Left cardiac atrium (tissue), 4 donors: Measurements from ENCODE around the gene LGALS7. TPM values are rescaled to one million over a fixed set of nuclear protein-coding genes. Genes with fewer than 3 reads are reported as not detected.
"Not testable (repeated sequence)": the region's sequence is repeated elsewhere in the genome, so short reads cannot be mapped to it uniquely, and the experiment has no call there.

Experiments
- ATAC-seq, 2 donors: fragments of 200-7000 bp; cut with Tn5 transposase; one replicate each; pipeline ENCODE4 v1.9.1; 2020; ENCODE audit warnings: mild to moderate bottlenecking in 2 of 2, moderate library complexity in 2 of 2
- DNase-seq: peaks from one replicate; pipeline ENCODE4 v3.0.0-alpha.2; 2020
- intact Hi-C, 2 donors: fragments of 100-400 bp; cut with DNase I; formaldehyde crosslinking; loops; one replicate each; pipeline versions ENCODE4 v1.14.1 to v1.15.1; 2022 to 2023
- total RNA-seq, 2 donors: library from RNA; stranded (reverse); fragmentation: NEBNext Ultra II Directional; extraction: Animal tissue kit (Norgen Biotek cat#: 25700); gene quantifications; one replicate each; pipeline ENCODE4 v1.2.1, GENCODE V29; 2021
- donor health status: DM: no; HTN: yes; CAD: no.
- donor health status: DM: no; HTN: yes; CAD: no; lungs with severe emphysema.
- donor health status: DM: yes; HTN: yes; CAD: no.
- donor health status: Dilated cardiomyopathy.

Gene LGALS7
- total RNA-seq, 2 donors from 2014 or later: not detected

- intact Hi-C loops: not testable (repeated sequence)
Observed at GRCh38 chr19:38782212-38782611, 8.9 kb upstream of the LGALS7 start.

DNA sequence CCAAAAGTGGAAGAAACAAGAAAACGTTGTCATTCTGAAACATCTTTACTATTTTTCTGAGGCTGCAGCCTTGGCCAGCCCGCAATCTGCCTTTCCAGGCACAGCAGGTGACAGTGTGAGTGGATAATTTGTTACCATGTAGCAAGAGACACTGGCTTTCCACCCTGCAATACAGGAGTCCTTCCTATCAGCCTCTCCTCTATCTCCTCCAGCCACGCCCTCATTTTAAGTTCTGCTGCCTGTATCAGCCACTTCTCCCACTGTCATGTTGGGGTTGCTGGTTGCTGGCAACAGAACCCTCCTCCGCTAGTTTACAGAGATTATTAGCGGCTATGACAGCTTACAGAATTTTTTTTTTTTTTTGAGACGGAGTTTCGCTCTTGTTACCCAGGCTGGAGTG, 7.7 kb upstream of the LGALS7 start:
- intact Hi-C loops: no loop called here
- ATAC-seq: peak; percentile 30 to 80
- DNase-seq: no peak

More at GRCh38 chr19:38782212-38782611, 8.9 kb upstream of the LGALS7 start:
- DNase-seq, ATAC-seq: not testable (repeated sequence)

GRCh38 chr19:38780443-38780842, 7.1 kb upstream of the LGALS7 start:
- intact Hi-C loops: no loop called here
- no peak for ATAC-seq
- DNase-seq: no peak

DNA sequence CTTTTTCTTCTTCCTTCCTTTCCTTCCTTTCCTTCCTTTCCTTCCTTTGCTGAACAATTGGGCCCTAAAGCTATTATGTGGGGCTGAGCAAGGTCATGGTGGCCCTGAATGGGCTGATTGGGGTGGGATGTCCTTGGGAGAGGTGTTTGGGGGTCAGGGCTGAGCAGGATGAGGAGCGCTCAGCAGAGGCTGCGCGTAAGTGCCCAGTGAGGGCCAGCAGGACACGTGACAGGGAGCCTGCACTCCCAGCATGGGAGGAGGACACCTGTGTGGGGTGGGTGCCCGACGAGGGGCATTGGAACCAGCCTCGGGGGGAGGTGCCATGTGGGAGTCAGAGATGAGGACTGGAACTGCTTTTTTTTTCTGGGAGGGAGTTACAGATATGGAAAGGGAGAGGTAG, 5.4 kb upstream of the LGALS7 start:
- intact Hi-C loops: no loop called here
- DNase-seq: no peak
- ATAC-seq: no peak

DNA sequence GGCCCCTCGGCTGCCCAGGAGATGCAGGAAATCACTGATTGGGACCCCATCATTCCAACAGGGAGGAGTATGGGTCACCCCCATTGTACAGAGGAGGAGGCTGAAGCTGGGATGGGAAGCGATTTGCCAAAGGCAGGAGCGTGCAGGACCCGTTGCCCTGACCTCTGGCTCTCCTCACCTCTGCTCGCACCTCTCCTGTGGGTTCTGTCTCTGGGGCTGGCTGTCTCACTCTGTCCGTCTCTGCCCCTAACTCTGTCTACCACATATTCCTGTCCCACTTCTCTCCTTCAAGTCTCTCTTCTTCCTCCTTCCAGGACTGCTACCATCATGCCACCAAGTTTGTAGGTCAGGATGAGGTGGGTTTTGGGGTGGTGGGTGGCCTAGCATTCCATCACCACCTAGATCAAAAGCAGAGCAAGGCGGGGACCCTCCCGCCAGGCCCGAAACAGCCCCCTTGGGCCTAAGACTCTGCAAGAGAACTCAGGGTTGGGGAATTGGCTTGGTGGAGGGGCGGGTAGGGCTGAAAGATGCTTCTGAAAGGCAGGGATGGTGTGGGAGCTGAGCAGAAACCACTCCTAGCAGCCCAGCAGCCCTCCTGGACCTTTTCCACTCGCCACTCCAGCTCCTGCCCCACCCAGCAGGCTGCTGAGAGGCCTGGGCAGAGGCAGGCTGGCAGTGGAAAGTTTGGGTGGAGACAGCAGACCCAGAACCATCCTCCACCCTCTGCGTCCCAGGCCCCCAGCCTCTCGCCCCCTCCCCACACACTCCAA, 1.0 kb upstream of the LGALS7 start:
- DNase-seq: no peak
- intact Hi-C loops: no loop called here

DNA sequence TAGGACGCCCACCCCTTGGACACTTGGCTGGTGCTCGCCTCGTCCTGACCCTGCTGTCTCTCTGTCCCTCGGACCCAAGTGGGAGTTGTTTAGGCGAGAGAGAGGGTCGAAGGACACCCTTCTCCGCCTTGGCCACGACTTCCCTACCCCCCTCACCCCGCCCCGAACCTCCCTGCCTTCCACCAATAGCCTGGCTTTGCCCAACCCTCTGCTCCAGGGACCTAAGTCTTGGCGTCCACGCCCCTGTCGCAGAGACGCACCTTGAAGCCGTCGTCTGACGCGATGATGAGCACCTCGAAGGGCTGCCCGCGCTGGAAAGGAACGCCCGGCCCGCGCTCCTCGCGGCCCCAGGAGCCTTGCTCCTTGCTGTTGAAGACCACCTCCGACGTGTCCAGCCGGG, 1.7 kb downstream of the LGALS7 start:
- ATAC-seq: peak in 1 of 2 donors; percentile 1
- intact Hi-C loops: not testable (repeated sequence)

More for the DNA sequence above, 1.0 kb upstream of the LGALS7 start:
- ATAC-seq: no peak

DNA sequence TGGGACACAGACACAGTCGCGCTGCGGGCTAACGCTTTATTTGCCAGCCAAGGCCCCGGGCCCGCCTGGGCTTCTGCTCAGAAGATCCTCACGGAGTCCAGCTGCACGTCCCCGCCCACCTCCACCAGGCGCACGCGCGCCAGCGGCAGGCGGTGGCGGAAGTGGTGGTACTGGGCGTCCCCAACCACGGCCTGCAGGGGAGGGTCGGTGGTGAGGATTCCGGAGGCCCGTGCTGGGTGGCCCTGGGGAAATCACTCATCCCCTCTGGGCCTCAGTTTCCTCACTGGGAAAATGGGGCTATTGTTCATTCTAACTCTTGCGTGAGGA, 2.4 kb downstream of the LGALS7 start:
- DNase-seq, intact Hi-C loops: not testable (repeated sequence)
- ATAC-seq: peak; percentile 92 to 95

More for the DNA sequence above, 1.7 kb downstream of the LGALS7 start:
- DNase-seq: not testable (repeated sequence)

DNA sequence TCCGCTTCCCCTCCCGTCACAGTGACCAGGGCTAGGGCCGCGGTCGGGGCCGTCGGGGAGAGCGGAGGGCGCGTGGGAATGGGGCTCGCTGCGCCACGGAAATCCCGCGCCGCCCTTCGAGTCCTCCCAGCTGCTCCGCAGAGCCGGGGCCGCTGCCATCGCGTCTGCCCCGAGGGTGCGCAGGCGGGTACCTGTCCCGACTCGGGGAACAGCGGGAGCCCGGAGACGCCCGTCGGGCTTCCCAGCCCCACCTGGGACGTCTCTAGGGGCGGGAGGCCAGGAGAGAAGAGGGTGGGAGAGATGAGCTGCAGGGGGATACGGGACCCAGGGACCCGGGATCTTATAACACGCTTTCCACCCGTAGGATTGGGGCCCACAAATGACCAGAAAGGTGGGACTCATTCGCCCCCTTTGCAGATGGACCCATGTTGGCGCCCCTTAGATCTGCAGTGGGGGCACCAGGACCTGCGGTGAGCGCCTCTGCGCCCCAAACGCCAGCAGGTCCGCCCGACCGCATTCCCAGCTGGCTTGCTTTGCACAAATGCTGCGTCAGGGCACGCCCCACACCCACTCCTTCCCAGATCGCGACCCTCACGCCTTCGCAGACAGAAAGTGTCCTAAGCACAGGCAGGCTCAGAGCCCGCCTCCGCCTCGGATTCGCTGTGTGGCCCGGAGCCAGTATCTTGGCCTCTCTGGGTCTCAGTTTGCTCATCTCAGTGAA, 2.9 kb downstream of the LGALS7 start:
- ATAC-seq: peak; percentile 16 to 50
- DNase-seq, intact Hi-C loops: not testable (repeated sequence)

DNA sequence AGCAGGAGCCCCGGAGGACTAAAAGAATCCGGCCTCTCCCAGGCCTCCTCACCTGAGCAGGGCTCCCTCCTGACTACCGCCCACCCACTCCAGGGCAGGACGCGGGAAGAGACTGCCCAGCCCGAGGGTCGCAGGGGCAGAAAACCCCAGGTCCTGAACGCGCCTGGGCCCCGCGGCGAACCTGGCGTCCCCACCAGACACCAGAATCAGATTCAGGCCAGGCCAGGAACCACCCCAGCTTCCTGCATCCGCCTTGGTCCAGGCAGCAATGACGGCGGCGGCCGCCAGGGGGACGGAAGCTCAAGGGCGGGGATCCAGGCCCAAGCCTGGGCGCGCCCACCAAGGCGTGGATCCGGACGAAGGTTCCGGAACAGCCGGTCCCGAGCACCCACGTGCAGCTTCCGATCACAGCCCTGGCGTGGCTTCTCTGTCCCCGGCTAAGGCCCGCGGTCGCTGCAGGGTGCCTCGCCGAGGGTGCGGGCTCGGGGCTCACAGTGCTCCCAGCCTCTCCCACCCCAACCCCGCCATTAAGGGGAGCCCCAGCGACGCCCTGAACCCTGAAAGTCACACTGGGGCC, 3.6 kb downstream of the LGALS7 start:
- intact Hi-C loops: no loop called here
- DNase-seq (peak; percentile 95), ATAC-seq (peak; percentile 87 to 91)

DNA sequence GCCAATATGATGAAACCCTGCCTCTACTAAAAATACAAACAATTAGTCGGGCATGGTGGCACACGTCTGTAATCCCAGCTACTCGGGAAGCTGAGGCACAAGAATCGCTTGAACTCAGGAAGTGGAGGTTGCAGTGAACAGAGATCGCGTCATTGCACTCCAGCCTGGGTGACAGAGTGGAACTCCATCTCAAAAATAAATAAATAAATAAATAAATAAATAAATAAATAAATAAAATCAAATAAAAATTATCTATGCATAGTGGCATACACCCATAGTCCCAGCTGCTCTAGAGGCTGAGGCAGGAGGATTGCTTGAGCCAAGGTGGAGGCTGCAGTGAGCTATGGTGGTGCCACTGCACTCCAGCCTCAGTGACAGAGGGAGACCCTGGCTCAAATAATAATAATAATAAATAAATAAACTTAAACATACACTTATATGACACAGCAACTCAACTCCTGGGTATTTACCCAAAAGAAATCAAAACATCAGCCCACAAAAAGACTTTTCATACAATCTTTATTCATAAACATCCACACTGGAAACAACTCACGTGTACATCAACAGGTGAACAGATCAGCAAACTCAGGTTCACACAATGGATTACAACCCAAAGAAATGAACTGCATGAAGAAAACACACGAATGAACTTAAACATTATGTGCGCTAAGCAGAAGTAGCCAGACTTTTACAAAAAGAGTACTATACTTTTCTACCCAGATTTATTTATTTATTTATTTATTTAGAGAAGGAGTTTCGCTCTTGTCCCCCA, 6.9 kb downstream of the LGALS7 start:
- no peak for DNase-seq
- ATAC-seq: no peak
- intact Hi-C loops: no loop called here

DNA sequence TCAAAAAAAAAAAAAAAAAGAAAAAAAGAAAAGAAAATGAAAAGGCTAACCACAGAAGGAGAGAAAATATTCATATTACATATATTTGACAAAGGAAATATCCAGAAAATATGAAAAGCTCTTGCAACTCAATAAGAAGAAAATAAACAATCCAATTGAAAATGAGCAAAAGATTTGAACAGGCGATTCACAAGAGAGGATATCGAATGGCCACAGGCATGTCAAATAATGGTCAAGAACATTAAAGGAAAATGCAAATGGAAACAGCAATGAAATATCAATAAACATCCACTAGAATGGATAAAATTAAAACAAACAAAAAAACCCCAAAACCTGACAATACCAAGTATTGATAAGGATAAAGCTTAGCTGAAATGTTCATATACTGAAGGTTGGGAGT, 8.1 kb downstream of the LGALS7 start:
- intact Hi-C loops: no loop called here
- ATAC-seq (no peak), DNase-seq (no peak)

GRCh38 chr19:38763795-38764220, 9.5 kb downstream of the LGALS7 start:
- no peak for ATAC-seq
- intact Hi-C loops: no loop called here
- DNase-seq: no peak

- intact Hi-C loops, DNase-seq, ATAC-seq: not testable (repeated sequence)
Observed at GRCh38 chr19:38761884-38762389, 11.4 kb downstream of the LGALS7 start.

DNA sequence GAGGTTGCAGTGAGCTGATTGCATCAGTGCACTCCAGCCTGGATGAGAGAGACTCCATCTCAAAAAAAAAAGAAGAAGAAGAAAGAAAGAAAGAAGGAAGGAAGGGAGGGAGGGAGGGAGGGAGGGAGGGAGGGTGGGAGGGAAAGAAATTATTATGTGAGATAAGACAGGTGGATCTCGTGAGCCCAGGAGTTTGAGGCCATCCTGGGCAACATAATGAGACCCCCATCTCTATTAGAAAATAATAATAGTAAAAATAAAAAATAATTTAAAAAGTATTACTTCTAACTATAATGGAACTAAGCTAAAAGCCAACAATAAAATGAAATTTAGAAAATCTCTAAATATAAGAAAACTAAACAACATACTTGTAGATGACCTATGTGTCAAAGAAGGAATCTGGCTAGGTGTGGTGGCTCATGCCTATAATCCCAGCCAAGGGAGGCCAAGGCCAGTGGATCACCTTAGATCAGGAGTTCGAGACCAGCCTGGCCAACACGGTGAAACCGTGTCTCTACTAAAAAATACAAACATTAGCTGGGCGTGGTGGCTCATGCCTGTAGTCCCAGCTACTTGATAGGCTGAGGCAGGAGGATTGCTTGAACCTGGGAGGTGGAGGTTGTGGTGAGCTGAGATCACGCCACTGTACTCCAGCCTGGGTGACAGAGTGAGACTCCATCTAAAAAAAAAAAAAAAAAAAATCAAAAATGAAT, 12.4 kb downstream of the LGALS7 start:
- intact Hi-C loops, DNase-seq, ATAC-seq: not testable (repeated sequence)

- ATAC-seq: peak in 1 of 2 donors; percentile 23
- intact Hi-C loops: no loop called here
- DNase-seq: no peak
Observed at GRCh38 chr19:38759590-38760003, 13.7 kb downstream of the LGALS7 start.

DNA sequence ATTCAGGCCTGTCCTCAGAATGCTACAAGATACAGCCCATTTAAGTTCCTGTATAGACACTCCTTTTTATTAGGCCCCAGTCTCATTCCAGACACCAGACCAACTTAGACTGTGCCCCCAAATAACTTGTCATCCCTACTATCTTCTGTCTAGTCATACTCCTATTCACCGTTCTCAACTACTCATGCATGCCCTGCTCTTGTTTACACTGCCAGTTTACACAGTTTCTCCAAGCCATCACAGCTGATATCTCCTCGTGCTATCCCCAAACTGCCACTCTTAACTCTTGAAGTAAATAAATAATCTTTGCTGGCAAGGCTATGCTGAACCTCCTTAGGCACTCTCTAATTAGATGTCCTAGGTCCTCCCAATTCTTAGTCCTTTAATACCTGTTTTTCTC, 19.1 kb downstream of the LGALS7 start:
- intact Hi-C loops, DNase-seq, ATAC-seq: not testable (repeated sequence)

DNA sequence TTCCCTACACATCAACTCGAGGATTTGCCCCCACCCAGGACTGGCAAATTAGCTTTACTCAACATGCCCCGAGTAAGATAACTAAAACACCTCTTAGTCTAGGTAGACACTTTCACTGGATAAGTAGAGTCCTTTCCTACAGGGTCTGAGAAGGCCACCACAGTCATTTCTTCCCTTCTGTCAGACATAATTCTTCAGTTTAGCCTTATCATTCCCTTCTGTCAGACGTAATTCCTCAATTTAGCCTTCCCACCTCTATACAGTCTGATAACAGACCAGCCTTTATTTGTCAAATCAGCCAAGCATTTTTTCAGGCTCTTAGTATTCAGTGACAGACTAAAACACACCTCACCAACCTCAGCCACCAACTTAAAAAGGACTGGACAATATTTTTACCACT, 19.5 kb downstream of the LGALS7 start:
- DNase-seq, ATAC-seq, intact Hi-C loops: not testable (repeated sequence)

DNA sequence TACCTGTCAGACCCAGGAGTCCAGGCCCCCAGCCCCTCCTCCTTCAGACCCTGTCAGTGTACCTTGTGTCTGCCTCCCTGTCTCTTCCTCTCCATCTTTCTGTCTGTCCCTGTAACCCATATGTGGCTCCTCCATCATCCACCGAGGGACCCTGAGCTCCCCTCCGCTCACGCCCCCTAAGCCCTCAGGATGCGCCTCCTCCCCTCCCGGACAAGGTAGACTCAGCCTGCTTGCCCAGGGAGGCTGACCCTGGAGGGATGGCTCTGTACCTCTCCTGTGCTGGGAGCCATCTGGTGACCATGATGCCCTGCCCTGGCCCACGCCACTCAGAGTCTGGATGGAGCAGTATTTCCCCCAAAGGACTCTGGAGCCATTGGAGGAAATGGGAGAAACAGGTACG, 28.0 kb downstream of the LGALS7 start:
- ATAC-seq: no peak
- no peak for DNase-seq
- intact Hi-C loops: no loop called here
